HepG2 (cell line): ENCODE measurements around the gene HES1. TPM values are rescaled to one million over a fixed set of nuclear protein-coding genes. Genes with fewer than 3 reads are reported as not detected.

Source experiments
- AKAP8 ChIP-seq: sonication (generic); formaldehyde crosslinking; IDR thresholded peaks from 2 replicates; pipeline ENCODE4 v1.5.1; 2020; ENCODE audit warnings: mild to moderate bottlenecking, missing genetic modification reagents
- FOXP1 ChIP-seq, 2 experiments: fragments of 450-650 bp in 1 of 2; IDR thresholded peaks; 2 replicates each; pipeline ENCODE4 v1.6.1; 2017 to 2018; ENCODE audit warnings: antibody characterized with exemption in 1 of 2
- HINFP ChIP-seq: sonication (generic); formaldehyde crosslinking; IDR thresholded peaks from 2 replicates; pipeline ENCODE4 v1.4.0; 2020; ENCODE audit warnings: low read depth, mild to moderate bottlenecking, missing genetic modification reagents
- KAT8 ChIP-seq: IDR thresholded peaks from 2 replicates; pipeline ENCODE4 v1.6.1; 2016; ENCODE audit warnings: missing genetic modification reagents, missing compliant biosample characterization
- SALL2 ChIP-seq: sonication (generic); formaldehyde crosslinking; IDR thresholded peaks from 2 replicates; pipeline ENCODE4 v1.8.1; 2023; ENCODE audit warnings: mild to moderate bottlenecking, missing genetic modification reagents, inconsistent platforms
- XRCC5 ChIP-seq: fragments of 200-400 bp; formaldehyde crosslinking; optimal IDR thresholded peaks from 2 replicates; pipeline ENCODE3; 2017; ENCODE audit warnings: mild to moderate bottlenecking, low read length
- ZNF10 ChIP-seq: sonication (generic); formaldehyde crosslinking; IDR thresholded peaks from 2 replicates; pipeline ENCODE4 v1.4.0; 2020; ENCODE audit warnings: mild to moderate bottlenecking, low read depth, missing genetic modification reagents, borderline replicate concordance
- ZNF547 ChIP-seq: sonication (generic); formaldehyde crosslinking; IDR thresholded peaks from 2 replicates; pipeline ENCODE4 v1.5.1; 2020; ENCODE audit warnings: mild to moderate bottlenecking, missing genetic modification reagents
- ZNF607 ChIP-seq: sonication (generic); formaldehyde crosslinking; IDR thresholded peaks from 2 replicates; pipeline ENCODE4 v1.5.1; 2020; ENCODE audit warnings: missing genetic modification reagents, mild to moderate bottlenecking, borderline replicate concordance
- ZNF75D ChIP-seq: sonication (generic); formaldehyde crosslinking; IDR thresholded peaks from 2 replicates; pipeline ENCODE4 v1.8.1; 2023; ENCODE audit warnings: missing genetic modification reagents, mild to moderate bottlenecking, borderline replicate concordance
- polyA plus RNA-seq, 8 experiments: library from polyadenylated mRNA; depleted of rRNA in 3 of 8; stranded (reverse) in 7 of 8; unstranded in 1 of 8; fragments of >200 nt; fragmentation: Illumina TruSeq in 4 of 8; extraction: Trizol in 4 of 8; gene quantifications; 2 replicates each; pipeline versions ENCODE4 v1.2.1 to v1.2.3, GENCODE V29; 2011 to 2016; ENCODE audit warnings: low read depth in 4 of 8, missing spikeins in 1 of 8, mixed read lengths in 1 of 8; ENCODE audit not compliant: insufficient read depth in 1 of 8
- total RNA-seq, 5 experiments: library from RNA; depleted of rRNA; stranded (reverse); fragments of >200 nt; fragmentation: Illumina TruSeq; extraction: Trizol; gene quantifications; 2 replicates each; pipeline ENCODE4 v1.2.3, GENCODE V29; 2016; ENCODE audit warnings: low read depth in 1 of 5
- TF ChIP-seq, protein P1 (sequence below), 2 experiments: fragments of 450-650 bp in 1 of 2; sonication (generic) in 1 of 2; formaldehyde crosslinking in 1 of 2; IDR thresholded peaks; 2 replicates each; pipeline versions ENCODE4 v1.6.1 to v1.8.0; 2016 to 2022; ENCODE audit warnings: antibody characterized with exemption in 1 of 2, mild to moderate bottlenecking in 1 of 2, missing genetic modification reagents in 1 of 2
- TF ChIP-seq, protein P2 (sequence below): IDR thresholded peaks from 2 replicates; pipeline ENCODE4 v1.6.1; 2016; ENCODE audit warnings: low read depth, control low read depth
- TF ChIP-seq, protein P3 (sequence below): sonication (generic); formaldehyde crosslinking; IDR thresholded peaks from 2 replicates; pipeline ENCODE4 v1.4.0; 2020; ENCODE audit warnings: missing genetic modification reagents, borderline replicate concordance

The HES1 gene
- total and polyA plus RNA-seq, 2 of the 13 experiments (the other 11 are each of a cell fraction or from before 2014, with no cell fraction given), result 15.4 to 19.8 TPM

DNA sequence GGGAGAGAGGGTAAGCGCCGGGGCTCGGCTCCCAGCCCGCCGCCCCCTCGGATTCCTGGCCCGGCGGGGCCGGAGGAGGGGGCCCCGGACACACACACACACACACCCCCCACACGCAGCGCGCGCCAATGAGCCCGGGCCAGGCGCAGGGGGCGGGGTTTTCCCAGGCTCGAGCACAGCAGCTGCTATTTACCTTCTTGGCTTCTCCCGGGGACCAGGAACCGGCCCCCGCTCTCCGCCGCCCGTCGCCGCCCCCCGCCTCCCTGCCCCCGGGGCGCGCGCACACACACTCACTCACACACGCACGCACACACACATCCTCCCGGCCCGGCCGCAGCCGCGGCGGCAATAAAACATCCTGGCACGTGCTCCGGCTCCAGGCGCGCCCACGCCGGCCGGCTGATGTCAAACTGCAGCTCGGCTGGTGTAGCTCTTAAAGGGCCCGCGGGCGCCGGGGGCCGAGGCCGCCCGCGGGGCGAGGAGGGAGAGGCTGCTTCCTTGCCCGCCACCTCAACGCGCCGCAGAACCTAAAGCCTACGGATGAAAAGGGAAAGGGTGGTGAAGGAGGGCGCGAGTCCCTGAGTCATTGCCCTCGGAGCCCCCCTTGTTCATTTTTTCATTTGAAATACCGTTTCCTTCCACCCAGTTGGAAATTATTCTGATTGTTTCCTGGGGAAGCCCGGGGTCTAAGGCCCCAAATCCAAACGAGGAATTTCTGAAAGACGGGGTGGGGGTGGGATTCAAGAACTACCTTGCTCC is 1.0 kb upstream of the HES1 start (continued):
- TF ChIP-seq, protein P1, sequence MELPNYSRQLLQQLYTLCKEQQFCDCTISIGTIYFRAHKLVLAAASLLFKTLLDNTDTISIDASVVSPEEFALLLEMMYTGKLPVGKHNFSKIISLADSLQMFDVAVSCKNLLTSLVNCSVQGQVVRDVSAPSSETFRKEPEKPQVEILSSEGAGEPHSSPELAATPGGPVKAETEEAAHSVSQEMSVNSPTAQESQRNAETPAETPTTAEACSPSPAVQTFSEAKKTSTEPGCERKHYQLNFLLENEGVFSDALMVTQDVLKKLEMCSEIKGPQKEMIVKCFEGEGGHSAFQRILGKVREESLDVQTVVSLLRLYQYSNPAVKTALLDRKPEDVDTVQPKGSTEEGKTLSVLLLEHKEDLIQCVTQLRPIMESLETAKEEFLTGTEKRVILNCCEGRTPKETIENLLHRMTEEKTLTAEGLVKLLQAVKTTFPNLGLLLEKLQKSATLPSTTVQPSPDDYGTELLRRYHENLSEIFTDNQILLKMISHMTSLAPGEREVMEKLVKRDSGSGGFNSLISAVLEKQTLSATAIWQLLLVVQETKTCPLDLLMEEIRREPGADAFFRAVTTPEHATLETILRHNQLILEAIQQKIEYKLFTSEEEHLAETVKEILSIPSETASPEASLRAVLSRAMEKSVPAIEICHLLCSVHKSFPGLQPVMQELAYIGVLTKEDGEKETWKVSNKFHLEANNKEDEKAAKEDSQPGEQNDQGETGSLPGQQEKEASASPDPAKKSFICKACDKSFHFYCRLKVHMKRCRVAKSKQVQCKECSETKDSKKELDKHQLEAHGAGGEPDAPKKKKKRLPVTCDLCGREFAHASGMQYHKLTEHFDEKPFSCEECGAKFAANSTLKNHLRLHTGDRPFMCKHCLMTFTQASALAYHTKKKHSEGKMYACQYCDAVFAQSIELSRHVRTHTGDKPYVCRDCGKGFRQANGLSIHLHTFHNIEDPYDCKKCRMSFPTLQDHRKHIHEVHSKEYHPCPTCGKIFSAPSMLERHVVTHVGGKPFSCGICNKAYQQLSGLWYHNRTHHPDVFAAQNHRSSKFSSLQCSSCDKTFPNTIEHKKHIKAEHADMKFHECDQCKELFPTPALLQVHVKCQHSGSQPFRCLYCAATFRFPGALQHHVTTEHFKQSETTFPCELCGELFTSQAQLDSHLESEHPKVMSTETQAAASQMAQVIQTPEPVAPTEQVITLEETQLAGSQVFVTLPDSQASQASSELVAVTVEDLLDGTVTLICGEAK (IDR thresholded peaks at IDR 0.05), result no peak
- TF ChIP-seq, protein P1 (CRISPR knock-in tag; IDR thresholded peaks at IDR 0.05), result peak; percentile 62; the same call in 1 of the 2 replicates
- peak; percentile 53; the same call in 1 of the 2 replicates for TF ChIP-seq FOXP1 (IDR thresholded peaks at IDR 0.05)
- peak; percentile 76 for TF ChIP-seq FOXP1 (CRISPR knock-in tag; IDR thresholded peaks at IDR 0.05)
- no peak for TF ChIP-seq XRCC5
- no peak for TF ChIP-seq ZNF75D (CRISPR knock-in tag)
- TF ChIP-seq HINFP, result peak; percentile 75
- peak; percentile 93 for TF ChIP-seq ZNF607 (CRISPR knock-in tag)
- TF ChIP-seq, protein P2, sequence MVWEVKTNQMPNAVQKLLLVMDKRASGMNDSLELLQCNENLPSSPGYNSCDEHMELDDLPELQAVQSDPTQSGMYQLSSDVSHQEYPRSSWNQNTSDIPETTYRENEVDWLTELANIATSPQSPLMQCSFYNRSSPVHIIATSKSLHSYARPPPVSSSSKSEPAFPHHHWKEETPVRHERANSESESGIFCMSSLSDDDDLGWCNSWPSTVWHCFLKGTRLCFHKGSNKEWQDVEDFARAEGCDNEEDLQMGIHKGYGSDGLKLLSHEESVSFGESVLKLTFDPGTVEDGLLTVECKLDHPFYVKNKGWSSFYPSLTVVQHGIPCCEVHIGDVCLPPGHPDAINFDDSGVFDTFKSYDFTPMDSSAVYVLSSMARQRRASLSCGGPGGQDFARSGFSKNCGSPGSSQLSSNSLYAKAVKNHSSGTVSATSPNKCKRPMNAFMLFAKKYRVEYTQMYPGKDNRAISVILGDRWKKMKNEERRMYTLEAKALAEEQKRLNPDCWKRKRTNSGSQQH (CRISPR knock-in tag), result no peak
- peak; percentile 83 for TF ChIP-seq KAT8 (CRISPR knock-in tag)
- no peak for TF ChIP-seq ZNF10 (CRISPR knock-in tag)
- TF ChIP-seq, protein P3, sequence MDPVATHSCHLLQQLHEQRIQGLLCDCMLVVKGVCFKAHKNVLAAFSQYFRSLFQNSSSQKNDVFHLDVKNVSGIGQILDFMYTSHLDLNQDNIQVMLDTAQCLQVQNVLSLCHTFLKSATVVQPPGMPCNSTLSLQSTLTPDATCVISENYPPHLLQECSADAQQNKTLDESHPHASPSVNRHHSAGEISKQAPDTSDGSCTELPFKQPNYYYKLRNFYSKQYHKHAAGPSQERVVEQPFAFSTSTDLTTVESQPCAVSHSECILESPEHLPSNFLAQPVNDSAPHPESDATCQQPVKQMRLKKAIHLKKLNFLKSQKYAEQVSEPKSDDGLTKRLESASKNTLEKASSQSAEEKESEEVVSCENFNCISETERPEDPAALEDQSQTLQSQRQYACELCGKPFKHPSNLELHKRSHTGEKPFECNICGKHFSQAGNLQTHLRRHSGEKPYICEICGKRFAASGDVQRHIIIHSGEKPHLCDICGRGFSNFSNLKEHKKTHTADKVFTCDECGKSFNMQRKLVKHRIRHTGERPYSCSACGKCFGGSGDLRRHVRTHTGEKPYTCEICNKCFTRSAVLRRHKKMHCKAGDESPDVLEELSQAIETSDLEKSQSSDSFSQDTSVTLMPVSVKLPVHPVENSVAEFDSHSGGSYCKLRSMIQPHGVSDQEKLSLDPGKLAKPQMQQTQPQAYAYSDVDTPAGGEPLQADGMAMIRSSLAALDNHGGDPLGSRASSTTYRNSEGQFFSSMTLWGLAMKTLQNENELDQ (CRISPR knock-in tag), result no peak
- peak; percentile 54; the same call in 1 of the 2 replicates for TF ChIP-seq SALL2 (CRISPR knock-in tag)
- 0 out of 2 replicates have a peak, but pooled peaks have one; percentile 66 for TF ChIP-seq ZNF547
- peak; percentile 81 for TF ChIP-seq AKAP8
